Stimulated activated CD8-positive, alpha-beta memory T cell treated with anti-CD3 and anti-CD28 coated beads, Interleukin-7, amount 100 ng/mL, for 4 hours (primary cell): ENCODE measurements around the gene DNM3.

Source experiments
- DNase-seq, 2 donors: peaks; one replicate each; pipeline ENCODE4 v3.0.0-alpha.2; 2020; ENCODE audit warnings: low read depth in 2 of 2

The DNM3 gene

GRCh38 chr1:172453153-172453545, 611.9 kb downstream of the DNM3 start:
- DNase-seq = no peak

GRCh38 chr1:172453607-172454006, 612.3 kb downstream of the DNM3 start:
- no peak for DNase-seq

- no peak for DNase-seq
Observed at GRCh38 chr1:172455451-172455850, 614.2 kb downstream of the DNM3 start.

DNA sequence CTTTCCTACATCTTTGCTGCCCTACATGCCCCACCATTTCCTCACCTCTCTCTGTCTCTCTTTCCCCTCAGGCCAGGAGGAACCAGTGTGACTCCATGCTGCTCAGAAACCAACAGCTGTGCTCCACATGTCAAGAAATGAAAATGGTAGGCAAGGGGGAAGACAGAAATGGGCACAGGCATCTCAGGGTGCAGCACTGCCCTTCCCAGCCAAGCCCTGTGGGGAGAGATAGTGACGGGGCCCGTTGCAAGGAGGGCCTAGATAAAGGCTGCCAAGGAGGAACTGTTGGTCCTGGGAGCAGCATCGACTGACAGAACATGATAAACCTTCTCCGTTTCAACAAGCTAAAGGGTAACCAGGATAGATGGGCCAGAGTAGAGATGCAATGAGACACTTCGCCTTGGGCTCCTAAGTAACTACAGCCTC, 615.1 kb downstream of the DNM3 start:
- no peak for DNase-seq

DNA sequence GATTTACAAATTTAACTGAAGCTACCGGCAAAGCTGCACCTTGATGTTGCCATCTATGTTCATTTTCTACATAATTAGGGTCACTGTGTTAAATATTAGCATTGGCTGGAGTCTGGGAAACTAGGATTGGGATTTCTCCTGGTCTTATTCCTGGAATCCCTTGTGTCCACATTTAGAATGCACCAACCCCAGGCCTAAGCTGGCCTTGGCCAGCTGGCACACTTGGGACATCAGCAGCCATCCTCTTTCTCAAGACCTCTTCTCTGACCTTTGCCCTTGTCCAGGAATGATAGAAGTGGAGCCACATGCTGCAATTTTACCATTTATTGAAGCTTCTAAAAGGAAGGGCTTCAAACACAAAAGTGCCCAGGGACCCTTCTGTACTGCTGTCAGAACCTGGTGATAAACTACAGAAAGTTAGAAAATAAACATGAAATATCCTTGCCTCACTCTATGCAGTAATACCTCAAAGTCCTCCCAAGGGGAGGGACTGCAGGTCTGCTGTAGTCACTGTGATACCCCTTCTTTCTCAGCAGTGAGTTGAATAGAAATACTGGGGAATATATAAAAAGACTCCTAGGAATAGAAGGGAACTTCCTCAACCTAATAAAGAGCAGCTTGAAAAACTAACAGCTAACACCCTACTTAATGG, 616.3 kb downstream of the DNM3 start:
- no peak for DNase-seq

- DNase-seq = no peak
Observed at GRCh38 chr1:172460177-172460576, 618.9 kb downstream of the DNM3 start.

DNA sequence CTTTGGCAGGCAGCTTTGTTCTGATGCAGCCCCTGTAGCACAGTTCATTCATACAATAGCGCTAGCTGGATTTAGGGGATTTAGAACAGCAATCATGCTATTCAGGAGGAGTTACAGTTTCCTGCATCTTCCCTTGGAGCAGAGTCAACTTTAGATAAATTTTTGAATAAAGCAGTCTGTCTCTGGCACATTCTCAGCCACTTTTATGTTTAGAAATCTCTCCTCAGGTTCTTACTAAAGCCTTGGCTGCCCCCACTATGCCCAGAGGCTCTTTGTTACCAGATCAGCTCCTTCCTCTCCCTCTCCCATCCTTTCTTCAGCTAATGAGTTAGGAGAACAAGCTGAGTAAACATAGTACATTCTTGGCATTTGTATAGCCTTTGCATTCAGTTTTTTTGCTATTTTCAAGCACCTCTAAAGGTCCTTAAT, 619.6 kb downstream of the DNM3 start:
- DNase-seq = no peak
